ENCODE measurements around the gene FKBP4. TPM values are rescaled to one million over a fixed set of nuclear protein-coding genes. Genes with fewer than 3 reads are reported as not detected.

Gene FKBP4
- total and polyA plus RNA-seq, 2 of the 13 experiments (the other 11 are each of a cell fraction or from before 2014, with no cell fraction given) = 25.7 to 66.1 TPM

DNA sequence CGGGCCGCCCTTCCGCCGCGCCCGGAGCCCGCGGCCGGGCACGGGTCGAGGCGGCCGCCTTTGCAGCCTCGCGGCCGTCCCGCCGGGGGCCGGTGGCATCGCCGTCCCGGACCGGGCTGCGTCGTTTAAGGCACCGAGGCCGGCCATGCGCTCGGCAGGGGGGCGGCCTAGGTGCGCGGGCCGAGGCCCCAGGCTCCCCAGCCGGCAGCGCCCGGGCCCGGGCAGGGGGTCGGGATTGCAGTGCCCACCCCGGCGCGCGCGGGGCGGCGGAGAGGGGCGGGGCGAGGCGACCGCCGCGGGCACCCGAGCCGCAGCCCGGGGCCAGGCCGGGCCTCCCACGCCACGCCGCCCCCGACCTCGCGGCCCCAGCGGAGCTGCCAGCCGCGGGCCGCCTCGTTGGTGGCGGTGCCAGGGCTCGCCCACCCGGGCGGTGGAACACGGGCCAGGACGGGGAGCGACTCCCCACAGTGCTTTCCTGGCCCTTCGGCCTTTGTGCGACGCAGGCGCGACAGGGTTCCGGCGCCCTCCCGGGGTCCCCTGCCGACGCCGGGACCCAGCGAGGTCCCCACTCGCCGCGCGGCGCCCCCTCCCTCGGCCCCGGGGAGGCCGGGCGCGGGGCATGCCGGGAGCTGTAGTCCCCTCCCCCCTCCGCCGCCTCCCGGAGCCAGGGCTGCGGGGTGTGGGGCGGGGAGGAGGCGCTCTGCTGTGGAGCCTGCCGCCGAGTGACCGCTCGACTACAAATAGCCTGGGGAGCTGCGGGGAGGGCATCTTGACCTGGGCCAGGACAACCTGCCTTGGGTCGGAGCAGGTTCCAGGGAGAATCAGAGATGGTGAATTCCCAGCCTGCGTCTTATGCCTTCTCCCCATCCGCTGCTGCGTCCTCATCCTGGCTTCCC, 769 bp downstream of the FKBP4 start (continued):
- TF ChIP-seq, protein P1, sequence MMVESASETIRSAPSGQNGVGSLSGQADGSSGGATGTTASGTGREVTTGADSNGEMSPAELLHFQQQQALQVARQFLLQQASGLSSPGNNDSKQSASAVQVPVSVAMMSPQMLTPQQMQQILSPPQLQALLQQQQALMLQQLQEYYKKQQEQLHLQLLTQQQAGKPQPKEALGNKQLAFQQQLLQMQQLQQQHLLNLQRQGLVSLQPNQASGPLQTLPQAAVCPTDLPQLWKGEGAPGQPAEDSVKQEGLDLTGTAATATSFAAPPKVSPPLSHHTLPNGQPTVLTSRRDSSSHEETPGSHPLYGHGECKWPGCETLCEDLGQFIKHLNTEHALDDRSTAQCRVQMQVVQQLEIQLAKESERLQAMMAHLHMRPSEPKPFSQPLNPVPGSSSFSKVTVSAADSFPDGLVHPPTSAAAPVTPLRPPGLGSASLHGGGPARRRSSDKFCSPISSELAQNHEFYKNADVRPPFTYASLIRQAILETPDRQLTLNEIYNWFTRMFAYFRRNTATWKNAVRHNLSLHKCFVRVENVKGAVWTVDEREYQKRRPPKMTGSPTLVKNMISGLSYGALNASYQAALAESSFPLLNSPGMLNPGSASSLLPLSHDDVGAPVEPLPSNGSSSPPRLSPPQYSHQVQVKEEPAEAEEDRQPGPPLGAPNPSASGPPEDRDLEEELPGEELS (CRISPR knock-in tag; IDR thresholded peaks at IDR 0.05) = no peak
- TF ChIP-seq JUNB (CRISPR knock-in tag; IDR thresholded peaks at IDR 0.05; ENCODE audit: borderline replicate concordance) (no peak), MEIS2 (CRISPR knock-in tag; IDR thresholded peaks at IDR 0.05) (peak; percentile 65; the same call in 1 of the 2 replicates), FOSL2 (CRISPR knock-in tag; IDR thresholded peaks at IDR 0.05) (no peak), MAFG (CRISPR knock-in tag; IDR thresholded peaks at IDR 0.05) (no peak), KLF6 (CRISPR knock-in tag; IDR thresholded peaks at IDR 0.05) (no peak), ZNF10 (CRISPR knock-in tag; IDR thresholded peaks at IDR 0.05; ENCODE audit: borderline replicate concordance, low read depth) (no peak), SSRP1 (CRISPR knock-in tag; IDR thresholded peaks at IDR 0.05) (no peak), XBP1 (CRISPR knock-in tag; IDR thresholded peaks at IDR 0.05) (no peak), HOXA7 (CRISPR knock-in tag; IDR thresholded peaks at IDR 0.05) (no peak), HNF4G (IDR thresholded peaks at IDR 0.05; ENCODE audit: borderline replicate concordance, low read depth, low read length) (no peak), HNF4G (CRISPR knock-in tag; IDR thresholded peaks at IDR 0.05; ENCODE audit: borderline replicate concordance, low read depth) (no peak), RNF2 (conservative IDR thresholded peaks at IDR 0.05; ENCODE audit: low read depth) (no peak), GFI1 (CRISPR knock-in tag; IDR thresholded peaks at IDR 0.05; ENCODE audit: borderline replicate concordance) (no peak), ZBTB8A (CRISPR knock-in tag; IDR thresholded peaks at IDR 0.05; ENCODE audit: borderline replicate concordance, low read depth) (no peak), ZNF724P (CRISPR knock-in tag; IDR thresholded peaks at IDR 0.05; ENCODE audit: borderline replicate concordance) (no peak), ZNF124 (CRISPR knock-in tag; IDR thresholded peaks at IDR 0.05) (no peak), TBL1XR1 (IDR thresholded peaks at IDR 0.05; ENCODE audit: borderline replicate concordance, low read length, partially characterized antibody) (no peak), ZNF329 (CRISPR knock-in tag; IDR thresholded peaks at IDR 0.05; ENCODE audit: low read depth) (no peak), KLF9 (CRISPR knock-in tag; IDR thresholded peaks at IDR 0.05; ENCODE audit: low read depth) (no peak)
- TF ChIP-seq, protein P2, sequence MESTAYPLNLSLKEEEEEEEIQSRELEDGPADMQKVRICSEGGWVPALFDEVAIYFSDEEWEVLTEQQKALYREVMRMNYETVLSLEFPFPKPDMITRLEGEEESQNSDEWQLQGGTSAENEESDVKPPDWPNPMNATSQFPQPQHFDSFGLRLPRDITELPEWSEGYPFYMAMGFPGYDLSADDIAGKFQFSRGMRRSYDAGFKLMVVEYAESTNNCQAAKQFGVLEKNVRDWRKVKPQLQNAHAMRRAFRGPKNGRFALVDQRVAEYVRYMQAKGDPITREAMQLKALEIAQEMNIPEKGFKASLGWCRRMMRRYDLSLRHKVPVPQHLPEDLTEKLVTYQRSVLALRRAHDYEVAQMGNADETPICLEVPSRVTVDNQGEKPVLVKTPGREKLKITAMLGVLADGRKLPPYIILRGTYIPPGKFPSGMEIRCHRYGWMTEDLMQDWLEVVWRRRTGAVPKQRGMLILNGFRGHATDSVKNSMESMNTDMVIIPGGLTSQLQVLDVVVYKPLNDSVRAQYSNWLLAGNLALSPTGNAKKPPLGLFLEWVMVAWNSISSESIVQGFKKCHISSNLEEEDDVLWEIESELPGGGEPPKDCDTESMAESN (CRISPR knock-in tag; conservative IDR thresholded peaks at IDR 0.05) = no peak; the same call in 1 of the 2 replicates
- TF ChIP-seq, protein P3, sequence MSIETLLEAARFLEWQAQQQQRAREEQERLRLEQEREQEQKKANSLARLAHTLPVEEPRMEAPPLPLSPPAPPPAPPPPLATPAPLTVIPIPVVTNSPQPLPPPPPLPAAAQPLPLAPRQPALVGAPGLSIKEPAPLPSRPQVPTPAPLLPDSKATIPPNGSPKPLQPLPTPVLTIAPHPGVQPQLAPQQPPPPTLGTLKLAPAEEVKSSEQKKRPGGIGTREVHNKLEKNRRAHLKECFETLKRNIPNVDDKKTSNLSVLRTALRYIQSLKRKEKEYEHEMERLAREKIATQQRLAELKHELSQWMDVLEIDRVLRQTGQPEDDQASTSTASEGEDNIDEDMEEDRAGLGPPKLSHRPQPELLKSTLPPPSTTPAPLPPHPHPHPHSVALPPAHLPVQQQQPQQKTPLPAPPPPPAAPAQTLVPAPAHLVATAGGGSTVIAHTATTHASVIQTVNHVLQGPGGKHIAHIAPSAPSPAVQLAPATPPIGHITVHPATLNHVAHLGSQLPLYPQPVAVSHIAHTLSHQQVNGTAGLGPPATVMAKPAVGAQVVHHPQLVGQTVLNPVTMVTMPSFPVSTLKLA (IDR thresholded peaks at IDR 0.05) = no peak
- TF ChIP-seq, protein P4, sequence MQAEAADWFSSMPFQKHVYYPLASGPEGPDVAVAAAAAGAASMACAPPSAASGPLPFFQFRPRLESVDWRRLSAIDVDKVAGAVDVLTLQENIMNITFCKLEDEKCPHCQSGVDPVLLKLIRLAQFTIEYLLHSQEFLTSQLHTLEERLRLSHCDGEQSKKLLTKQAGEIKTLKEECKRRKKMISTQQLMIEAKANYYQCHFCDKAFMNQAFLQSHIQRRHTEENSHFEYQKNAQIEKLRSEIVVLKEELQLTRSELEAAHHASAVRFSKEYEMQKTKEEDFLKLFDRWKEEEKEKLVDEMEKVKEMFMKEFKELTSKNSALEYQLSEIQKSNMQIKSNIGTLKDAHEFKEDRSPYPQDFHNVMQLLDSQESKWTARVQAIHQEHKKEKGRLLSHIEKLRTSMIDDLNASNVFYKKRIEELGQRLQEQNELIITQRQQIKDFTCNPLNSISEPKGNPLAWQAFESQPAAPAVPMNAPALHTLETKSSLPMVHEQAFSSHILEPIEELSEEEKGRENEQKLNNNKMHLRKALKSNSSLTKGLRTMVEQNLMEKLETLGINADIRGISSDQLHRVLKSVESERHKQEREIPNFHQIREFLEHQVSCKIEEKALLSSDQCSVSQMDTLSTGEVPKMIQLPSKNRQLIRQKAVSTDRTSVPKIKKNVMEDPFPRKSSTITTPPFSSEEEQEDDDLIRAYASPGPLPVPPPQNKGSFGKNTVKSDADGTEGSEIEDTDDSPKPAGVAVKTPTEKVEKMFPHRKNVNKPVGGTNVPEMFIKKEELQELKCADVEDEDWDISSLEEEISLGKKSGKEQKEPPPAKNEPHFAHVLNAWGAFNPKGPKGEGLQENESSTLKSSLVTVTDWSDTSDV (CRISPR knock-in tag; IDR thresholded peaks at IDR 0.05) = no peak

All from HepG2 (cell line).